ENCODE results near the gene CDH4. TPM values are rescaled to one million over a fixed set of nuclear protein-coding genes. Genes with fewer than 3 reads are reported as not detected.

The CDH4 gene
- total RNA-seq, 1 donor from 2014 or later = 8.3 TPM

GRCh38 chr20:61223121-61223520 is 28.9 kb upstream of the CDH4 start:
- Mint-ChIP-seq H3K27me3 (peaks cover 52% of the 10 kb centered on the region), H3K4me3 (no peak overlapping the region), H3K9me3 (no peaks in the 10 kb centered on the region), H3K36me3 (no peaks in the 10 kb centered on the region), H3K27ac (no peak overlapping the region), H3K4me1 (ENCODE audit: unreplicated experiment) (no peaks in the 10 kb centered on the region)
- DNase-seq (ENCODE audit: extremely low spot score, unreplicated experiment) = no peak
- no peak for TF ChIP-seq CTCF (conservative IDR thresholded peaks at IDR 0.05)

- no peak overlapping the region for H3K4me3 Mint-ChIP-seq
- no peaks in the 10 kb centered on the region for H3K36me3 Mint-ChIP-seq
- H3K27ac Mint-ChIP-seq = no peak overlapping the region
- no peak for TF ChIP-seq CTCF (conservative IDR thresholded peaks at IDR 0.05)
- H3K4me1 Mint-ChIP-seq (ENCODE audit: unreplicated experiment) = peaks cover 3% of the 10 kb centered on the region
- no peak for DNase-seq (ENCODE audit: extremely low spot score, unreplicated experiment)
- H3K27me3 Mint-ChIP-seq = peaks cover 33% of the 10 kb centered on the region
- no peaks in the 10 kb centered on the region for H3K9me3 Mint-ChIP-seq
Measured at GRCh38 chr20:61230166-61230565, 21.9 kb upstream of the CDH4 start.

- no peak for TF ChIP-seq CTCF (conservative IDR thresholded peaks at IDR 0.05)
- peaks cover 3% of the 10 kb centered on the region for H3K4me1 Mint-ChIP-seq (ENCODE audit: unreplicated experiment)
- no peak overlapping the region for H3K4me3 Mint-ChIP-seq
- peaks cover 35% of the 10 kb centered on the region for H3K27me3 Mint-ChIP-seq
- H3K27ac Mint-ChIP-seq = no peak overlapping the region
- H3K36me3 Mint-ChIP-seq = no peaks in the 10 kb centered on the region
- H3K9me3 Mint-ChIP-seq = no peaks in the 10 kb centered on the region
- no peak for DNase-seq (ENCODE audit: extremely low spot score, unreplicated experiment)
Measured at GRCh38 chr20:61233590-61233989, 18.5 kb upstream of the CDH4 start.

GRCh38 chr20:61234224-61234890 is 17.7 kb upstream of the CDH4 start:
- Mint-ChIP-seq H3K27ac (no peak overlapping the region), H3K4me1 (ENCODE audit: unreplicated experiment) (no peaks in the 10 kb centered on the region), H3K27me3 (peaks cover 37% of the 10 kb centered on the region), H3K36me3 (no peaks in the 10 kb centered on the region), H3K9me3 (no peaks in the 10 kb centered on the region), H3K4me3 (no peak overlapping the region)
- DNase-seq (ENCODE audit: extremely low spot score, unreplicated experiment) = no peak
- TF ChIP-seq CTCF (conservative IDR thresholded peaks at IDR 0.05) = no peak

GRCh38 chr20:61236713-61237112 is 15.3 kb upstream of the CDH4 start:
- Mint-ChIP-seq H3K36me3 (no peaks in the 10 kb centered on the region), H3K27me3 (peaks cover 51% of the 10 kb centered on the region), H3K4me1 (ENCODE audit: unreplicated experiment) (no peaks in the 10 kb centered on the region), H3K4me3 (no peak overlapping the region), H3K27ac (no peak overlapping the region), H3K9me3 (no peaks in the 10 kb centered on the region)
- no peak for DNase-seq (ENCODE audit: extremely low spot score, unreplicated experiment)
- no peak for TF ChIP-seq CTCF (conservative IDR thresholded peaks at IDR 0.05)
